GM21381 (cell line): ENCODE data around the gene HOXC10.

Experiments used
- ATAC-seq: cut with Tn5 transposase; IDR thresholded peaks from one replicate; pipeline ENCODE4 v1.9.1; 2021; ENCODE audit warnings: mild to moderate bottlenecking, moderate library complexity; ENCODE audit not compliant: unreplicated experiment

Gene HOXC10

DNA sequence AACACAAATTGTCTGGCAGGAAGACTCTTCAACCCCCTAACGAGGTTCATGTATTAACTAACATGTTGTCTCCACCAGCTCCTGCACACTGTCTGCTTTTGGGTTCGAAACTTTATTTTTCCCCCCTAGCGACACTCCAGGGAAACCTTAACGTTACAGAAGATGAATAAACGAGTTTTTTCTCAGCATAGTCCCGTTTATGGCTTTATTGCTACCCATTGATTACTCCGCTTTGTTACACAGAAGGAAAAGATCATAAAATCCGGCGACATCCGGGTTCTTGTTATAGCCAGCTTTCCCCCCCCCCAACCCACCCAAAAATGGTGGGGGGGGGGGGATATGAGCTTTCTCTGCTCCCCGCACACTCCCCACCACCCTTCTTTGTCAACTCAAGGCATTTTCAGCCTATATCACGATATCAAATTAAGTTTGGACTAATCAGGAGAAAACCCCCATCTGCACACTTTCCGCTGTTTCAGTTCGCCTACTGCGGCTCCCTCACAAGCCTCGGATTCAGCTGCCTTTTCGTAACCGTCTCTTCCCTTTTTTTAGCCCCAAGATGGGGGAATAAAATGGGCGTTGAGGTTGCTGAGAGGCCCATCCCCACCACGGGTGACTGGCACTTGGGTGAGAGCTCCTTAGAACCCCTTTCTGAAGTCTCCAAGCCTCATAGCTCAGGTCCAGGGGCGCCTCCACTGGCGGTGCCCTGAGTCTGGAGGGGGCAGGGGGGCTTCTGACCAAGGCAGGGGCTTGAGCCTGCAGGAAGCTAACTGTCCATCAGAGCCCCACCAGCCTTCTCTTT is 41.9 kb downstream of the HOXC10 start:
- ATAC-seq: no peak

DNA sequence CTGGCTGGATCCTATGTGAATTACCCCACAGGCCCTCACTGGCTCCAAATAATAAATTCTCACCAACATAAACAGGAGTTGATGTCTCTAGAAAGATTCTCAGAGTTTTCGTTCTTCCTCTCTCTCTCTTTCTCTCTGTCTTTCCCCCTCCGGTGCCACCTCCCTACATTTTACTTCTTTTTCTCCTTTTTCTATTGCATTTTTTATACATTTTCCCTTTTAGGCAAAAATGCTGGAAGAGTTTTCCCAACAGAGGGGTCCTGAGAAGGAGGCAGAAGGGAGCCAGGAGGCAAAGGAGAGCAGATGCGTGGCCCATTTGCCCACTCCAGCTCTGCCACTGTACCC is 42.5 kb downstream of the HOXC10 start:
- no peak for ATAC-seq

DNA sequence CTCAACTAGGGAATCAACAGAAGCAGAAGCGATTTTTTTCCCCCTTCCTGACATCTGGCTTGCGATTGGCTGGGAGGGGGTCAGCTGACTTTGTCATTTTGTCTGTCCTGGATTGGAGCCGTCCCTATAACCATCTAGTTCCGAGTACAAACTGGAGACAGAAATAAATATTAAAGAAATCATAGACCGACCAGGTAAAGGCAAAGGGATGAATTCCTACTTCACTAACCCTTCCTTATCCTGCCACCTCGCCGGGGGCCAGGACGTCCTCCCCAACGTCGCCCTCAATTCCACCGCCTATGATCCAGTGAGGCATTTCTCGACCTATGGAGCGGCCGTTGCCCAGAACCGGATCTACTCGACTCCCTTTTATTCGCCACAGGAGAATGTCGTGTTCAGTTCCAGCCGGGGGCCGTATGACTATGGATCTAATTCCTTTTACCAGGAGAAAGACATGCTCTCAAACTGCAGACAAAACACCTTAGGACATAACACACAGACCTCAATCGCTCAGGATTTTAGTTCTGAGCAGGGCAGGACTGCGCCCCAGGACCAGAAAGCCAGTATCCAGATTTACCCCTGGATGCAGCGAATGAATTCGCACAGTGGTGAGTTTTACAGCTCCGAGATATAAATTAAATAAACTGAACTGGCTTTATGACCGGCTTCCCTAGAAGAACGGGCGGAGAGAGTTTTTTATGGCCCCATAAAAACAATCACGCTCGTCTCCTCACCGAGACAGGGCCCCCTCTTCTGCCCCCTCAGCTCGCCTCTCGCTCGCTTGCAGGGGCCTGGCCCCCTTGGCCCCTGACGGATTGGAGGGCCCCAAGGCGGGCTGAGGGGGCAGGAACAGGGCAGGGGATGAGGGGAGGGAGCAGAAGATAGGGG is 43.6 kb downstream of the HOXC10 start, which contains the start of gene HOXC6:
TSS of gene HOXC6 (plus strand) at position 127 of the 888 bp plus-strand sequence. CDS start at position 209, 82 bp downstream.
- ATAC-seq: no peak

DNA sequence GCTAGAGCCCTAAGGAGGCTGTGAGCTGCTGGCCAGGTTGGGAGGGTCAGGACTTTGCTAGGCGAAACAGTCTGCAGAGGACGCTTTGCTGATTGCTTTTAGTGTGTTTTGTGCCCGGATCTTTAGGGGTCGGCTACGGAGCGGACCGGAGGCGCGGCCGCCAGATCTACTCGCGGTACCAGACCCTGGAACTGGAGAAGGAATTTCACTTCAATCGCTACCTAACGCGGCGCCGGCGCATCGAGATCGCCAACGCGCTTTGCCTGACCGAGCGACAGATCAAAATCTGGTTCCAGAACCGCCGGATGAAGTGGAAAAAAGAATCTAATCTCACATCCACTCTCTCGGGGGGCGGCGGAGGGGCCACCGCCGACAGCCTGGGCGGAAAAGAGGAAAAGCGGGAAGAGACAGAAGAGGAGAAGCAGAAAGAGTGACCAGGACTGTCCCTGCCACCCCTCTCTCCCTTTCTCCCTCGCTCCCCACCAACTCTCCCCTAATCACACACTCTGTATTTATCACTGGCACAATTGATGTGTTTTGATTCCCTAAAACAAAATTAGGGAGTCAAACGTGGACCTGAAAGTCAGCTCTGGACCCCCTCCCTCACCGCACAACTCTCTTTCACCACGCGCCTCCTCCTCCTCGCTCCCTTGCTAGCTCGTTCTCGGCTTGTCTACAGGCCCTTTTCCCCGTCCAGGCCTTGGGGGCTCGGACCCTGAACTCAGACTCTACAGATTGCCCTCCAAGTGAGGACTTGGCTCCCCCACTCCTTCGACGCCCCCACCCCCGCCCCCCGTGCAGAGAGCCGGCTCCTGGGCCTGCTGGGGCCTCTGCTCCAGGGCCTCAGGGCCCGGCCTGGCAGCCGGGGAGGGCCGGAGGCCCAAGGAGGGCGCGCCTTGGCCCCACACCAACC is 44.8 kb downstream of the HOXC10 start:
- ATAC-seq: no peak

DNA sequence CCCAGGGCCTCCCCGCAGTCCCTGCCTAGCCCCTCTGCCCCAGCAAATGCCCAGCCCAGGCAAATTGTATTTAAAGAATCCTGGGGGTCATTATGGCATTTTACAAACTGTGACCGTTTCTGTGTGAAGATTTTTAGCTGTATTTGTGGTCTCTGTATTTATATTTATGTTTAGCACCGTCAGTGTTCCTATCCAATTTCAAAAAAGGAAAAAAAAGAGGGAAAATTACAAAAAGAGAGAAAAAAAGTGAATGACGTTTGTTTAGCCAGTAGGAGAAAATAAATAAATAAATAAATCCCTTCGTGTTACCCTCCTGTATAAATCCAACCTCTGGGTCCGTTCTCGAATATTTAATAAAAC is 45.5 kb downstream of the HOXC10 start:
- no peak for ATAC-seq

DNA sequence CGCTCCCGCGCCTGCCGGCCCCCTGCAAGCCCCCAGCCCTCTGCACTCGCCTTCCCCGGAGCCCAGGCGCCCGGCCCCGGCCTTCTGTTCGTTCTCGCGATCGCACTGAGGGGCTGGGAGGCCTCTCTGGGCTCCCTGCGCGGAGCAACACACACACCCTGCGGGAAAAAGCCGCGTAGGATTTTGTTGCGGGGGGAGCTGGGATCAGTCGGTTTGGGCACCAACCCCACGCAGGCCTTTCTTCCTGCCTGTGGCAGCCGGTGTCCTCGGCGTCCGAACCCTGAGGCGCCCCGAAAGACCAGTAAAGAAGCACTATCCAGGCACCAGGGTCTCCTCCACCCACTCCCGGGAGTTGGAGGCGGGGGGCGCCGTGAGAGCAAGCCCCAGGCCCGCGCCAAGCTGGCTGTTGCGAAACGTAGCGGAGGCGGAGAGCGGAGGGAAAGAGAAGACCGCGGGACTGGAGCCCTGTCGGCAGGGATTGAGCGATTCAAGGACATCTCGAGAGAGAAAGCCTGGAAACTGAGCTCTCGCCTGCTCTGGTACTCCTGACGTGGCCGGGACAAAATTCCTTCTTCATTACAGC is 46.0 kb downstream of the HOXC10 start:
- ATAC-seq: no peak

DNA sequence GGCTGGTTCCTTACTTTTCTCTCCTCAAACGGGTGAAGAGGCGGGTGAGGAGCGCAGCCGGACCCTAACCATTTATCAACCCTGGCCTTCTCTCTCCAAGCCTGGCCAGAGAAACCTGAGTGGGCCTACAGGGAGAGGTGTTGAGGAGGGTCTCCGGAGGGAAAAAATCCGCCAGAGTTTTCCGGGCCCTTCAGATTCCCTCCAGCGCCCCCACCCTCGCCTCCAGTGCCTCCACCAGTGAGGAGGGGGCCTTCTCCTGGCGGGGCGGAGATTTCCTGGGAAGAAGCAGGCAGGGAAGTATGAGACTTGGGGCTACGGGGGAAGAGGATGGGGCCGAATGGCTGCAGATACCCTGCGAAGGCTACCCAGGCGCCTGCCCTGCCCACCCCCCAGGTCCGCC is 46.5 kb downstream of the HOXC10 start:
- ATAC-seq: no peak

DNA sequence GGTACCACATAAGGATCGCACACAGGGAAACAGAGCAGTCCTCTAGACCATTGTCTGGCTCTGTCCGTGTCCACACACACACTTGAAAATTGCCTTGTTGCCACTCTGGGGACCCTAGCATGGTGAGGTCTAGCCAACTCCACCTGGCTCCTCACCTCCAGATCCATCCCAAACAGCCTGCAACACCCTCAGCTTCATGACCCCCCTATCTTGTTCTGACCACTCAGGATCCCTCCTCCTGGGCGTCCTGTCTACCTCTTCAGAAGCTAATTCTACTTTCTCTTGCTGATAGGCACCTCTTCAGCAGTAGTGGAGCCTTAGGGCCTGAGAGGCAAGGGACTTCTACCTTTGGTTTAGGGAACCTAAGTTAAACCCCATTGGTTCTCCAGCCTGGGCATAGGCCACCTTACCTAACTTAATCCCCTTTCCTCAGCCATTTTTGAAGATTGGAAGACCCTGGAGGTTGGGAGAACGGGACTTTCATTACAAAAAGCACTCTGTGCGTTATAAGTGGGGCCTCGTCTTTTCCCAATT is 47.2 kb downstream of the HOXC10 start:
- no peak for ATAC-seq

DNA sequence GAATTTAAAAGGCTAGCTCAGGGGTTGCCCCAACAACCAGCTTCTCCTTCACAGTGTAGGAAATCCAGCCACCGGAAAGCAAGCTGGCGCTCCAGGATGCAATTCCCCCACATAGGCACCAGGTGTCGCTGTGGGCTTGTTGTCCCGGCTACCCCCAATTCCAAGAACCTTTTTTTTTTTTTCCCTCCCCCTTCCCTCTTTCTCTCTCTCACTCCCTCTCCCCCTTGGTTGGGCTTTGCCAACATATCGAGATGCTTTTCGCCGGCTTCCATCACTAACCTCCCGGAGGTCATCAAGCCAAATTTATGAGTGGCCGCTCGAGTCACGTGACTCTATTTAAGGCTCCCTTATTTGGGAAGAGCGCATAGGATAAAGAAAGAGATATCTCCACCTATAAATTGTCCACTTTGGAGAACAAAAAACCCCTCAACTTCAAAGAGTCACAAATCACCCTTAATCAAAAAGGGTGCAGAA is 47.7 kb downstream of the HOXC10 start, which contains the start of gene HOXC5:
TSS of gene HOXC5 (plus strand) at position 424 of the 474 bp plus-strand sequence. CDS start 73 bp downstream, outside the sequence.
- no peak for ATAC-seq

DNA sequence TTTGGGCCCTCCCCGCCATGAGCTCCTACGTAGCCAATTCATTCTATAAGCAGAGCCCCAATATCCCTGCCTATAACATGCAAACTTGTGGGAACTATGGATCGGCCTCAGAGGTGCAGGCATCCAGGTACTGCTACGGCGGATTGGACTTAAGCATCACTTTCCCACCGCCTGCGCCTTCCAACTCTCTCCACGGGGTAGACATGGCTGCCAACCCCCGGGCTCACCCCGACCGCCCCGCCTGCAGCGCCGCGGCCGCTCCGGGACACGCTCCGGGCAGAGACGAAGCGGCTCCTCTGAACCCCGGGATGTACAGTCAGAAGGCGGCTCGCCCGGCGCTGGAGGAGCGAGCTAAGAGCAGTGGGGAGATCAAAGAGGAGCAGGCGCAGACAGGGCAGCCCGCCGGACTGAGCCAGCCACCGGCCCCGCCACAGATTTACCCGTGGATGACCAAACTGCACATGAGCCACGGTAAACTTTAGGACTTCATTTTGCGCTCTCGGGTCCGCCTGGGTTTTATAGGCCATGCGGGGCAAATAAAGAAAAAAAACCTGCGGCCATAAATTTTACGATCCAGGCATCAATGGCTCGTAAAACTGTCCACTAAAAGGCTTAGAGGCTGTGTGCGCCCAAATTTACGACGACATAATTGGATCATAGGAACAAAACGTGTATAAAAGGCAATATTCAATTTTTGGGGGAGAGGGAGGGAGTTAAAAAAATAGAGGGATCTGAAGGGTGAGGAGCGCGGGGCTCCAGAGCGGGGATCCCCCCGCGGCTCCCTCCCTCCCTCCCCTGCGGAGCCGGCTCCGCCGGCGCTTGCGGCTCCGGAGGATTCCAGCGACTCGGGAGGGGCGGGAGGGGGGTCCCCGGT is 48.4 kb downstream of the HOXC10 start:
- ATAC-seq: no peak

DNA sequence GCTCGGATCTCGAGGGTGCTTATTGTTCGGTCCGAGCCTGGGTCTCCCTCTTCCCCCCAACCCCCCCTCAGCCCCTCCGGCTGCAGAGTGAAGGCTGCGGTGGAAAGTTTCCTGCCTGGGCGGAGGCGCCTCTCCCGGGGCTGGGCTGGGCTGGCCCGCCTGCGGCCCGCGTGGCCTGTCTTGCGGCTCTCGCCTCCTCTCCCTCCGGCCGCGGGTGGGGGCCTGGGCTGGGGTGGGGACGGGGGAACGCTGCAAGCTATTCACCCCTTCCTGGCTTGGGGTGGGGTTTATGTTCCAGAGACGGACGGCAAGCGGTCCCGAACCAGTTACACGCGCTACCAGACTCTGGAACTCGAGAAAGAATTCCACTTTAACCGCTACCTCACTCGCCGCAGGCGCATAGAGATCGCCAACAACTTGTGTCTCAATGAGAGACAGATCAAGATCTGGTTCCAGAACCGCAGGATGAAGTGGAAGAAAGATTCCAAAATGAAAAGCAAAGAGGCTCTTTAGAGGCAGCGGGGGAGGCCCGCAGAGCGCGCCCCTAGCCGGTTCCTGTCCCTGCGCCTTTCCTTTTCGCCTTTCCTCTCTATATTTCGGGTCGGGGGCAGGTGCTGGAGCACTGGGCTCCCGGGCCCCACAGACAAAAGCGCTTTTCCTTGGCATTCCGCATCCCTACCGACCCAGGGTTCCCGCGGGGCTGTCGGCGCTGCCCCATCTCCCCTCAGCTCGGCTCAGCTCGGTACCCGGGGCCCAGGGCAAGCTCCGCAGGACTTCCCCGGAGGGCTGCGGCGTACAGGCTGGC is 49.2 kb downstream of the HOXC10 start:
- ATAC-seq: no peak

DNA sequence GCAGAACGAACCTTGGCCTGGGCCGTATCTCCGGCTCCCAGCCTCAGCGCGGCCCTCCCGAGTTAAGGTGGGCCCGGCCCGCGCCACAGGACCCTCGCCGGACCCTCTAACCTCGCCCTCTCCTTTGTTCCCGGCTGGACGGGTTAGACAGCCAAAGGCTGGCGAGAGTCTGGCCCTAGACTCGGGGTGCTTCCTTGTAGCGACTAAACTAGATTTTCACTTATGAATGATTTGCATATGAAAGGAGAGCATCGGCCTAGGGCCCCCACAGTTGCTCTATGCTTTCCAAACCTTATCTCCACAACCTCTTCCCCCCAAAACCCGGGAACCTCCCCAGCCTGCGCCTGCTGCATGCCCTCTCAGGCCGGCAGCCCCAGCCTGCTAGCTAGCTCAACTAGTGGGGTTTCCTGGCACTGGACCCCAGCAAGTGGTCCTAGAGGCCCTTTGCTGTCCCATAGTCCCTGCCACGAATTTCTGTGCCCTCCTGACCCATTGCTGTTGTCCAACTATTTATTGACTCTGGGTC is 49.9 kb downstream of the HOXC10 start:
- no peak for ATAC-seq

DNA sequence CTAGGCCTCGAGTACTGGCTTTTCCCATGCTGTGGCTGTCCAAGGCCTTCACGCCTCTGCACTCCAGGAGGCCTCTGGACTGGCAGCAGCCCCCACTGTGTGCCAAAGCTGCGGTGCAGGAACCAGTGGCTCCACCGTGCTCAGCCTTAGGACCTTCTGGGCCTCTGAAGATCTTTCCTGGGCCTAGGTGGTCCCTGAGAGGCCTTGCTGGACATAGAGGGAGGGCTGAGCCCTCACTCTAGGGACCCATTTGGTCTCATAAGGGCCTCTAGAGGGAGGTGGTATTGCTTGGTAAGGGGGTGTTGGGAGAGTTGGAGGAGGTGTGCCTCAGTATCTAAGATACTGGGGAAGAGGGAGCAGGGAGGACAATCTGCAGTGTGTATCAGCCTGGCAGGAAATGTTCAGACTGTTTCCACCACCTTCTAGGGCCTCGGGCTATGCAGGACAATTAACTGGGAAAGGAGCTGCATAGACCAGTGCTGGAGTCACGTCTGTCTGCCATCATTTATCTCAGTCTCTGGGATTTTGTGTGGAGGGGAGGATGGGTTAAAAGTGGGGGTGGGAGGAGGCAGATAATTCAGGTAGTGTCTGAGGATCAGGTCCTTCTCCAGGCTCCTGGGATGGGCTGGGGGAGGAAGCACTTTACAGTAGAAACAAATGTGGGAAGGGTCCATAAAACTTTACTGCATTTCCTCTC is 50.8 kb downstream of the HOXC10 start:
- no peak for ATAC-seq

DNA sequence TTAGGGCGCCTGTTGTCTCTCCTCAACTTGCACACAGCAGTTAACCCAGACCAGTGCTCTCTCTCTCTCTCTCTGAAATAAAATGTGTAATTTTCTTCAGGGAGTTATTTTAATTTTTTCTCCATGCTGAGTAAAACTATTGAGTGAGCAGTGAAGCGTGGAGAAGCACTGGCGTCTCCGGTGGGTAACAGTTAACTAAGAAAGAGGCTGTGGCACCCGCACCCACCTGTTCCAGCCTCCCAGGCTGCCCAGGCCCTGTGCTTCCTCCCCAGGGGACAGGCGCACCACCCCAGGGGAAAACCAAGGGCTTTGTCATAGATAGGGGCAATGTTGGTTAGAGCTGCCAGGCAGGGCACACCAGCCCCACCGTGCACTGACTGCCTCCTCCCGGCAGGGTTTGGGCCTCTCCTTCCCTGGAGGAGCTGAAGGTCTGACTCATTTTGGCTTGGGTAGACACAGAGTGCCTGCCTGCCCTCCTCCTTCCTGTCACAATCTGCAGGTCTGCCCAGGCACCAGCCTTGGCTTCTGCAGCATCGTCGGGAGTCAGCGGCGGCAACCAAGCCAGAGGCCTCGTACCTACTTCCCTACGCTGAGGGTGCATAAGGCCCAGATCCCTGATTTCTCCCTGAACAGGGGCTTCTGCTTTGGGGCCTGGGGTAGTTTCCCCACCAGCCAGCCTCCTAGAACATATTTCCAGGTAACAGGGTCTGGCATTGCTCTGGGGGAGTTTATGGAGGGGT is 51.8 kb downstream of the HOXC10 start:
- no peak for ATAC-seq

DNA sequence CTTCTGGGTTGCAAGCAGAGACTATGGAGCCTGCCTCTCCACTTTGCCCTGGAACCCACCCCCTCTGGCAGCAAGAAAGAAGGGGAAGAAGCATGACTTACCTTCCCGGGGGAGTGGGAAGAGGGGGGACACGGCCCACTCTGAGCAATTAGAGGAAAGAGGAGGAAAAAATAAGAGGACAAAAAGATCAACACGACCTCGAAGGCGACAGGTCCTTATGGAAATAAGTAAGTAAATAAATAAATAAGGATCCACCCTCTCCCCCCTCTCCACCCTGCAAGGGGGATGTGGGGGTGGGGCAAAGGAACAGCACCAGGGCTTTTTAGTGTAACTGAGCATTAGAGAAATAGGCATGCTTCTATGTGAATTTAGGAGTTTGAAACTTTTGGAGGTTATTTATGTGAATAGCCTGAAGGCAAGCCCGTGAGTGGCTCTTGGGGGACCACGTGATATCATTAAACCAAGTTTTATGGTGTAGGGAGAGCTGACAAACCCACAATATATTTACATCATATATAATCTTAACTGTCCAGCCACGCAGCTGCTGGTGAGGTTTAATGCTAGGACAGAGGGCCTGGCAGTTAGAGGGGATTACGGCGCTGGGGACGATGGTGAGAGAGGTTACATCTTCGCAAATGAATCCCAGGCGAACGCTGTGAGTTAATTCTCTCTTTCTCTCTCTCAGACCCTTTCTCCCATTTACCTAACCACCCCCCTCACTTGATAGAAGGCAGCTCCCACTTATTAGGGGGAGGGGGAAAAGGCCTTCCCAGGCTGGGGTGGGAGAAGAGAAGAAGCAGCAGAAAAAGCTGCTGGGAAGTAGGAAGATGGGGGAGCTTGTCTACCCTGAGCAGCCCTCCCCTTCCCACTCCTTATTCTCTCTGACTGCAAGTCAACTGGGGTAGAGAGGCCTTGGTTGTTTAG is 52.7 kb downstream of the HOXC10 start:
- ATAC-seq: no peak
